H1 (cell line): ENCODE data around the gene SCRG1.

Source experiments
- CBX5 ChIP-seq: fragments of 300-800, 300-1000 bp; sonication (generic); IDR thresholded peaks from 2 replicates; pipeline ENCODE4 v1.7.1; 2016; ENCODE audit warnings: antibody characterized with exemption, low read length, low read depth
- CTCF ChIP-seq, 3 experiments: IDR thresholded peaks; 1 replicate in 2 of 3; 2 replicates in 1 of 3; pipeline versions ENCODE4 v1.5.1 to v1.6.1; 2011; ENCODE audit warnings: low read length in 3 of 3, mild to moderate bottlenecking in 3 of 3, inconsistent platforms in 2 of 3, low read depth in 1 of 3, moderate library complexity in 1 of 3; ENCODE audit not compliant: insufficient read depth in 1 of 3; ENCODE audit errors: control extremely low read depth in 1 of 3
- HDAC6 ChIP-seq: IDR thresholded peaks from one replicate; pipeline ENCODE4 v1.7.1; 2012; ENCODE audit warnings: low read depth, mild to moderate bottlenecking, inconsistent platforms, low read length, moderate library complexity
- RFX5 ChIP-seq: IDR thresholded peaks from 2 replicates; pipeline ENCODE4 v1.6.1; 2011; ENCODE audit warnings: low read depth, low read length, improper control_type of control experiment, borderline replicate concordance

GRCh38 chr4:173424899-173425805 is 26.2 kb upstream of the SCRG1 start:
- TF ChIP-seq CTCF (IDR thresholded peaks at IDR 0.05; ENCODE audit: control extremely low read depth in 1 of 3, insufficient read depth in 1 of 3, low read depth in 1 of 3, low read length in 3 of 3) (no peak), RFX5 (no peak), HDAC6 (no peak), CBX5 (no peak)
